Liver (tissue), 3 donors: ENCODE measurements around the gene ERMARD.

Experiments
- CTCF ChIP-seq: fragments of 150-350 bp; IDR thresholded peaks from 2 replicates; pipeline ENCODE4 v1.5.1; 2017; ENCODE audit warnings: improper control_type of control experiment, low read depth, low read length; ENCODE audit not compliant: missing input control
- JUND ChIP-seq, 2 donors: IDR thresholded peaks; 2 replicates each; pipeline ENCODE4 v1.6.1; 2016; ENCODE audit warnings: antibody characterized with exemption in 2 of 2
- MAX ChIP-seq: IDR thresholded peaks from 2 replicates; pipeline ENCODE4 v1.6.1; 2016; ENCODE audit warnings: antibody characterized with exemption
- RAD21 ChIP-seq, 2 donors: IDR thresholded peaks; 2 replicates each; pipeline ENCODE4 v1.6.1; 2016; ENCODE audit warnings: antibody characterized with exemption in 2 of 2, mild to moderate bottlenecking in 2 of 2
- SP1 ChIP-seq: IDR thresholded peaks from 2 replicates; pipeline ENCODE4 v1.6.1; 2018; ENCODE audit warnings: antibody characterized with exemption, mild to moderate bottlenecking
- TAF1 ChIP-seq: conservative IDR thresholded peaks from 2 replicates; pipeline ENCODE4 v1.6.1; 2016; ENCODE audit warnings: antibody characterized with exemption, mild to moderate bottlenecking
- ZBTB33 ChIP-seq: IDR thresholded peaks from 2 replicates; pipeline ENCODE4 v1.6.1; 2016; ENCODE audit warnings: antibody characterized with exemption
- donor health status: healthy.
- donor health status: healthy.

- TF ChIP-seq MAX (no peak), CTCF (no peak), JUND (IDR thresholded peaks at IDR 0.05) (no peak), RAD21 (IDR thresholded peaks at IDR 0.05) (no peak), SP1 (no peak), TAF1 (no peak), ZBTB33 (no peak)
Observed at GRCh38 chr6:169763881-169764280, 12.5 kb downstream of the ERMARD start.
